H9 (cell line): ENCODE measurements around the gene BFSP1. TPM values are rescaled to one million over a fixed set of nuclear protein-coding genes. Genes with fewer than 3 reads are reported as not detected.
A peak's percentile ranks its signal among the peaks of the same experiment; 100 is the strongest.

ENCODE experiments used
- DNase-seq: peaks from one replicate; pipeline ENCODE4 v3.0.0-alpha.2; 2017
- H2AFZ ChIP-seq: one replicate; pipeline ENCODE4 v1.6.1; 2013; ENCODE audit warnings: mild to moderate bottlenecking, low read length, control low read depth, moderate library complexity
- H2AK5ac ChIP-seq: 2 replicates; pipeline ENCODE4 v1.6.1; 2013; ENCODE audit warnings: low read length, control low read depth, mixed read lengths; ENCODE audit not compliant: insufficient read length
- H2BK120ac ChIP-seq: one replicate; pipeline ENCODE4 v1.6.1; 2013; ENCODE audit warnings: low read depth, mild to moderate bottlenecking, low read length, control low read depth, inconsistent platforms; ENCODE audit not compliant: poor library complexity, severe bottlenecking
- H2BK12ac ChIP-seq: 2 replicates; pipeline ENCODE4 v1.6.1; 2013; ENCODE audit warnings: low read length, control low read depth, mixed read lengths, low read depth; ENCODE audit not compliant: insufficient read length
- H2BK15ac ChIP-seq: 2 replicates; pipeline ENCODE4 v1.6.1; 2013; ENCODE audit warnings: low read depth, low read length, control low read depth
- H2BK20ac ChIP-seq: one replicate; pipeline ENCODE4 v1.6.1; 2013; ENCODE audit warnings: low read depth, mild to moderate bottlenecking, low read length, control low read depth, inconsistent platforms; ENCODE audit not compliant: poor library complexity, severe bottlenecking
- H2BK5ac ChIP-seq: 2 replicates; pipeline ENCODE4 v1.6.1; 2013; ENCODE audit warnings: low read length, control low read depth, mixed read lengths; ENCODE audit not compliant: insufficient read length
- H3K14ac ChIP-seq: 2 replicates; pipeline ENCODE4 v1.6.1; 2013; ENCODE audit warnings: low read length, control low read depth; ENCODE audit not compliant: insufficient read depth
- H3K18ac ChIP-seq: 2 replicates; pipeline ENCODE4 v1.6.1; 2013; ENCODE audit warnings: low read depth, mild to moderate bottlenecking, mixed read lengths, low read length, control low read depth; ENCODE audit not compliant: insufficient read length
- H3K23ac ChIP-seq: 2 replicates; pipeline ENCODE4 v1.6.1; 2013; ENCODE audit warnings: low read length, control low read depth, mixed read lengths, low read depth; ENCODE audit not compliant: insufficient read length
- H3K23me2 ChIP-seq: 2 replicates; pipeline ENCODE4 v1.6.1; 2013; ENCODE audit warnings: low read depth, mild to moderate bottlenecking, mixed read lengths, low read length, control low read depth; ENCODE audit not compliant: insufficient read length, poor library complexity, severe bottlenecking
- H3K27ac ChIP-seq: 2 replicates; pipeline ENCODE4 v1.5.1; 2013; ENCODE audit warnings: low read length, control low read depth, mixed read lengths, low read depth; ENCODE audit not compliant: insufficient read length
- H3K27me3 ChIP-seq: 2 replicates; pipeline ENCODE4 v1.6.1; 2013; ENCODE audit warnings: low read length, control low read depth, inconsistent platforms; ENCODE audit not compliant: insufficient read depth
- H3K4ac ChIP-seq: 2 replicates; pipeline ENCODE4 v1.6.1; 2013; ENCODE audit warnings: low read depth, mild to moderate bottlenecking, control low read depth, inconsistent platforms, low read length, moderate library complexity
- H3K4me1 ChIP-seq: 2 replicates; pipeline ENCODE4 v1.6.1; 2013; ENCODE audit warnings: low read length, control low read depth, inconsistent platforms; ENCODE audit not compliant: insufficient read depth
- H3K4me2 ChIP-seq: 2 replicates; pipeline ENCODE4 v1.6.1; 2013; ENCODE audit warnings: low read length, control low read depth, mixed read lengths; ENCODE audit not compliant: insufficient read length, insufficient read depth
- H3K56ac ChIP-seq: 2 replicates; pipeline ENCODE4 v1.6.1; 2013; ENCODE audit warnings: low read depth, mild to moderate bottlenecking, mixed read lengths, low read length, control low read depth; ENCODE audit not compliant: insufficient read length
- H3K79me1 ChIP-seq: 2 replicates; pipeline ENCODE4 v1.6.1; 2013; ENCODE audit warnings: low read depth, mild to moderate bottlenecking, moderate library complexity, low read length, control low read depth, inconsistent platforms; ENCODE audit not compliant: insufficient read depth, poor library complexity, severe bottlenecking
- H3K79me2 ChIP-seq: 2 replicates; pipeline ENCODE4 v1.6.1; 2013; ENCODE audit warnings: low read length, control low read depth, inconsistent platforms; ENCODE audit not compliant: insufficient read depth
- H3K9ac ChIP-seq: 2 replicates; pipeline ENCODE4 v1.6.1; 2013; ENCODE audit warnings: low read length, control low read depth, mixed read lengths; ENCODE audit not compliant: insufficient read length; ENCODE audit errors: extremely low read depth
- H3K9me3 ChIP-seq: one replicate; pipeline ENCODE4 v1.6.1; 2013; ENCODE audit warnings: low read depth, low read length, inconsistent platforms; ENCODE audit not compliant: control insufficient read depth
- H3T11ph ChIP-seq: one replicate; pipeline ENCODE4 v1.6.1; 2013; ENCODE audit warnings: mild to moderate bottlenecking, low read length, control low read depth, inconsistent platforms
- H4K20me1 ChIP-seq: one replicate; pipeline ENCODE4 v1.6.1; 2013; ENCODE audit not compliant: control insufficient read depth, insufficient read length, insufficient read depth
- H4K5ac ChIP-seq: 2 replicates; pipeline ENCODE4 v1.6.1; 2013; ENCODE audit warnings: low read depth, mild to moderate bottlenecking, mixed read lengths, low read length, control low read depth; ENCODE audit not compliant: insufficient read length
- H4K8ac ChIP-seq: replicated peaks from 2 replicates; pipeline ENCODE4 v1.6.1; 2013; ENCODE audit warnings: low read length, control low read depth, mixed read lengths, low read depth; ENCODE audit not compliant: insufficient read length
- H4K91ac ChIP-seq: 2 replicates; pipeline ENCODE4 v1.6.1; 2013; ENCODE audit warnings: low read depth, mild to moderate bottlenecking, moderate library complexity, mixed read lengths, low read length, control low read depth; ENCODE audit not compliant: insufficient read length
- H3K27ac Mint-ChIP-seq, 3 experiments: 2 replicates in 2 of 3; 3 replicates in 1 of 3; pipeline ENCODE4 v1.8.0; 2020 to 2021; ENCODE audit warnings: mixed read lengths in 3 of 3, mild to moderate bottlenecking in 1 of 3, moderate library complexity in 1 of 3
- H3K27me3 Mint-ChIP-seq: 2 replicates; pipeline ENCODE4 v1.8.0; 2021; ENCODE audit warnings: low read depth, mild to moderate bottlenecking, moderate library complexity, mixed read lengths
- H3K36me3 Mint-ChIP-seq, 3 experiments: 2 replicates in 2 of 3; 3 replicates in 1 of 3; pipeline ENCODE4 v1.8.0; 2020 to 2021; ENCODE audit warnings: low read depth in 3 of 3, mixed read lengths in 3 of 3; ENCODE audit not compliant: insufficient read depth in 1 of 3
- H3K4me1 Mint-ChIP-seq, 2 experiments: 2 replicates each; pipeline ENCODE4 v1.8.0; 2020; ENCODE audit warnings: mixed read lengths in 2 of 2
- H3K4me3 Mint-ChIP-seq, 2 experiments: 2 replicates in 1 of 2; 3 replicates in 1 of 2; pipeline ENCODE4 v1.8.0; 2020 to 2021; ENCODE audit warnings: mild to moderate bottlenecking in 2 of 2, mixed read lengths in 2 of 2, moderate library complexity in 1 of 2
- H3K9me3 Mint-ChIP-seq, 2 experiments: 2 replicates in 1 of 2; 3 replicates in 1 of 2; pipeline ENCODE4 v1.8.0; 2020; ENCODE audit warnings: mild to moderate bottlenecking in 2 of 2, mixed read lengths in 2 of 2, moderate library complexity in 1 of 2
- WGBS: extraction: QIAGEN DNeasy Blood & Tissue Kit; methylation state at CpG from one replicate; pipeline ENCODE4 v1.1.7; 2013; ENCODE audit warnings: missing lambda C conversion rate, low lambda C conversion rate, mixed read lengths; ENCODE audit not compliant: insufficient read length; ENCODE audit errors: extremely low coverage; 5-methylcytosine and 5-hydroxymethylcytosine counted together
- total RNA-seq: library from RNA; stranded (reverse); gene quantifications from 2 replicates; pipeline ENCODE4 v1.2.1, GENCODE V29; 2021
- TF ChIP-seq, protein P1 (sequence below): fragments of 200-600 bp; sonication (generic); conservative IDR thresholded peaks from 3 replicates; pipeline ENCODE4 v1.8.0; 2021; ENCODE audit warnings: antibody characterized with exemption, mild to moderate bottlenecking

The BFSP1 gene
- total RNA-seq, 1 experiment from 2014 or later = 9.4 TPM

- H4K91ac ChIP-seq = no peak overlapping the region
- H3K27me3 ChIP-seq = no peaks in the 10 kb centered on the region
- no peak overlapping the region for H2BK15ac ChIP-seq
- H2AFZ ChIP-seq = no peak overlapping the region
- H3K23me2 ChIP-seq = no peaks in the 10 kb centered on the region
- TF ChIP-seq, protein P1, sequence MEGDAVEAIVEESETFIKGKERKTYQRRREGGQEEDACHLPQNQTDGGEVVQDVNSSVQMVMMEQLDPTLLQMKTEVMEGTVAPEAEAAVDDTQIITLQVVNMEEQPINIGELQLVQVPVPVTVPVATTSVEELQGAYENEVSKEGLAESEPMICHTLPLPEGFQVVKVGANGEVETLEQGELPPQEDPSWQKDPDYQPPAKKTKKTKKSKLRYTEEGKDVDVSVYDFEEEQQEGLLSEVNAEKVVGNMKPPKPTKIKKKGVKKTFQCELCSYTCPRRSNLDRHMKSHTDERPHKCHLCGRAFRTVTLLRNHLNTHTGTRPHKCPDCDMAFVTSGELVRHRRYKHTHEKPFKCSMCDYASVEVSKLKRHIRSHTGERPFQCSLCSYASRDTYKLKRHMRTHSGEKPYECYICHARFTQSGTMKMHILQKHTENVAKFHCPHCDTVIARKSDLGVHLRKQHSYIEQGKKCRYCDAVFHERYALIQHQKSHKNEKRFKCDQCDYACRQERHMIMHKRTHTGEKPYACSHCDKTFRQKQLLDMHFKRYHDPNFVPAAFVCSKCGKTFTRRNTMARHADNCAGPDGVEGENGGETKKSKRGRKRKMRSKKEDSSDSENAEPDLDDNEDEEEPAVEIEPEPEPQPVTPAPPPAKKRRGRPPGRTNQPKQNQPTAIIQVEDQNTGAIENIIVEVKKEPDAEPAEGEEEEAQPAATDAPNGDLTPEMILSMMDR = no peak
- H3K4me3 Mint-ChIP-seq = no peak overlapping the region
- H3K23ac ChIP-seq = no peak overlapping the region
- H2AK5ac ChIP-seq = no peak overlapping the region
- no peaks in the 10 kb centered on the region for H3K9me3 ChIP-seq
- H3K4me1 ChIP-seq = no peaks in the 10 kb centered on the region
- no peak overlapping the region for H3K4me2 ChIP-seq
- no CpG with 5 or more reads among the region's 14 CpGs for WGBS
- H4K5ac ChIP-seq = no peak overlapping the region
- no peaks in the 10 kb centered on the region for H3K36me3 Mint-ChIP-seq
- H2BK120ac ChIP-seq = no peak overlapping the region
- peaks cover 5 to 6% of the 10 kb centered on the region in 2 experiments for H3K4me1 Mint-ChIP-seq
- no peaks in the 10 kb centered on the region for H3K27me3 Mint-ChIP-seq
- no peak overlapping the region for H3K27ac ChIP-seq
- H3K18ac ChIP-seq = no peak overlapping the region
- H3K14ac ChIP-seq = no peak overlapping the region
- DNase-seq = peak; percentile 57
- H3K79me2 ChIP-seq = no peaks in the 10 kb centered on the region
- H3K56ac ChIP-seq = no peak overlapping the region
- no peak overlapping the region for H2BK20ac ChIP-seq
- no peak overlapping the region for H3T11ph ChIP-seq
- no peak overlapping the region for H2BK12ac ChIP-seq
- no peaks in the 10 kb centered on the region for H3K9me3 Mint-ChIP-seq
- no peak overlapping the region for H4K8ac ChIP-seq
- H3K4ac ChIP-seq = no peak overlapping the region
- no peak overlapping the region for H2BK5ac ChIP-seq
- no peaks in the 10 kb centered on the region for H3K79me1 ChIP-seq
- no peak overlapping the region for H3K9ac ChIP-seq
- H4K20me1 ChIP-seq = no peaks in the 10 kb centered on the region
- no peak overlapping the region for H3K27ac Mint-ChIP-seq
These were observed 12.7 kb downstream of the BFSP1 start for GRCh38 chr20:17518339-17519052.
